Tibial artery (tissue), 4 donors: ENCODE results near the gene ALDH3B1.

Experiments
- DNase-seq, 2 donors: peaks; one replicate each; pipeline ENCODE4 v3.0.0-alpha.2; 2019
- H3K27ac ChIP-seq, 2 donors: fragments of 200-600 bp; sonication (generic) in 1 of 2; 1 replicate in 1 of 2; 2 replicates in 1 of 2; pipeline ENCODE4 v1.5.1; 2018 to 2019; ENCODE audit warnings: mild to moderate bottlenecking in 1 of 2
- H3K27me3 ChIP-seq, 2 donors: fragments of 200-600 bp; sonication (generic) in 1 of 2; one replicate each; pipeline versions ENCODE4 v1.5.1 to v1.6.0; 2016 to 2019
- H3K36me3 ChIP-seq, 3 donors: fragments of 200-600 bp; sonication (generic) in 2 of 3; one replicate each; pipeline ENCODE4 v1.5.1; 2016 to 2019; ENCODE audit warnings: mild to moderate bottlenecking in 2 of 3
- H3K4me1 ChIP-seq, 4 donors: fragments of 200-600 bp; sonication (generic) in 2 of 4; 1 replicate in 3 of 4; 2 replicates in 1 of 4; pipeline ENCODE4 v1.5.1; 2016 to 2019
- H3K4me3 ChIP-seq, 2 donors: fragments of 200-600 bp; sonication (generic) in 1 of 2; 1 replicate in 1 of 2; 2 replicates in 1 of 2; pipeline ENCODE4 v1.5.1; 2018 to 2019; ENCODE audit warnings: mild to moderate bottlenecking in 2 of 2
- H3K9me3 ChIP-seq, 3 donors: fragments of 200-600 bp; sonication (generic) in 1 of 3; one replicate each; pipeline ENCODE4 v1.5.1; 2016 to 2019
- CTCF ChIP-seq, 2 experiments: fragments of 200-600 bp in 1 of 2; fragments of 450-650 bp in 1 of 2; IDR thresholded peaks; one replicate each; pipeline ENCODE4 v1.5.1; 2017 to 2019; ENCODE audit warnings: antibody characterized with exemption in 2 of 2, mild to moderate bottlenecking in 1 of 2, moderate library complexity in 1 of 2
- intact Hi-C: fragments of 100-400 bp; cut with DNase I; formaldehyde crosslinking; loops from one replicate; pipeline ENCODE4 v1.15.0; 2023; ENCODE audit warnings: low total_unique reads

Gene ALDH3B1

DNA sequence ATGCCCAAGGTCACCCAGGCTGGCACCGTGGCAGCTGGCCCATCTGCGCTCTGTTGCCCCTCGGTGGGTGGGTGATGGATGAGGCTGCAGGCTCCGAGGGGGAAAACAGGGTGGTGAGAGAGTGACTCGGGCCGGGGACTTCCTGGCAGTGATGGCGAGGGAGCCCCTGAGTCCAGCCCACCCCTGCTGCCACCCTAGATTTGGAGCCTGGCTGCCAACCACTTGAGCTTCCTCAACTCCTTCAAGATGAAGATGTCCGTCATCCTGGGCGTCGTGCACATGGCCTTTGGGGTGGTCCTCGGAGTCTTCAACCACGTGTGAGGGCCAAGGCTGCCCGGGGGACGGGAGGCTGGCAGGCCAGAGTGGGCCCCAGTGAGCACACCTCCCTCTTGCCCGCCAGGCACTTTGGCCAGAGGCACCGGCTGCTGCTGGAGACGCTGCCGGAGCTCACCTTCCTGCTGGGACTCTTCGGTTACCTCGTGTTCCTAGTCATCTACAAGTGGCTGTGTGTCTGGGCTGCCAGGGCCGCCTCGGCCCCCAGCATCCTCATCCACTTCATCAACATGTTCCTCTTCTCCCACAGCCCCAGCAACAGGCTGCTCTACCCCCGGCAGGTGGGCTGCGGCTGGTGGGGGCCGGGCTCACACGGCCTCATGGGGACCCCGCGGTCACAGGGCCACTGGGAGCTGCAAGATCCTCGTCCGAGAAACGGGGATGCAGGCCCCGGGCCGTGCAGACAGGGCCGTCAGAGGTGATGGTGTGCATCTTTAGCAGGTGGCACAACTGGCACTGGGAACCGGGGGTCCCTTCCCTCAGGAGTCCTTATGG lies 38.8 kb downstream of the ALDH3B1 start:
- intact Hi-C loops, result no loop called here
- TF ChIP-seq CTCF (IDR thresholded peaks at IDR 0.05), result no peak

GRCh38 chr11:68049509-68050370 lies 39.6 kb downstream of the ALDH3B1 start:
- DNase-seq, result no peak
- no peak for TF ChIP-seq CTCF (IDR thresholded peaks at IDR 0.05)

More for the DNA sequence above, 38.8 kb downstream of the ALDH3B1 start:
- peaks cover 41 to 98% (median 81%) of the 10 kb centered on the region in 3 donors for H3K36me3 ChIP-seq
- DNase-seq, result no peak
- no peaks in the 10 kb centered on the region for H3K4me1 ChIP-seq
- H3K27me3 ChIP-seq, result no peaks in the 10 kb centered on the region
- no peak overlapping the region for H3K27ac ChIP-seq
- H3K4me3 ChIP-seq, result no peak overlapping the region
- H3K9me3 ChIP-seq, result no peaks in the 10 kb centered on the region

GRCh38 chr11:68050371-68050841 lies 40.3 kb downstream of the ALDH3B1 start:
- H3K4me3 ChIP-seq, result no peak overlapping the region
- no peak overlapping the region for H3K27ac ChIP-seq
- no peaks in the 10 kb centered on the region for H3K9me3 ChIP-seq
- H3K36me3 ChIP-seq, result peaks cover 33 to 86% (median 66%) of the 10 kb centered on the region in 3 donors
- intact Hi-C loops, result no loop called here
- no peak for TF ChIP-seq CTCF (IDR thresholded peaks at IDR 0.05)
- DNase-seq, result no peak
- no peaks in the 10 kb centered on the region for H3K4me1 ChIP-seq
- H3K27me3 ChIP-seq, result no peaks in the 10 kb centered on the region

More at GRCh38 chr11:68049509-68050370, 39.6 kb downstream of the ALDH3B1 start:
- Histone ChIP-seq H3K27ac (no peak overlapping the region), H3K27me3 (no peaks in the 10 kb centered on the region), H3K36me3 (peaks cover 33 to 92% (median 73%) of the 10 kb centered on the region in 3 donors), H3K4me1 (no peaks in the 10 kb centered on the region), H3K4me3 (no peak overlapping the region), H3K9me3 (no peaks in the 10 kb centered on the region)
- intact Hi-C loops, result no loop called here

- no peak overlapping the region for H3K27ac ChIP-seq
- DNase-seq, result no peak
- H3K27me3 ChIP-seq, result no peaks in the 10 kb centered on the region
- H3K4me3 ChIP-seq, result no peak overlapping the region
- H3K36me3 ChIP-seq, result peaks cover 33 to 75% (median 58%) of the 10 kb centered on the region in 3 donors
- intact Hi-C loops, result no loop called here
- H3K4me1 ChIP-seq, result no peaks in the 10 kb centered on the region
- H3K9me3 ChIP-seq, result no peaks in the 10 kb centered on the region
- no peak for TF ChIP-seq CTCF (IDR thresholded peaks at IDR 0.05)
Measured at GRCh38 chr11:68051191-68052136, 41.3 kb downstream of the ALDH3B1 start.
